Suprapubic skin (tissue), 4 donors: ENCODE data around the gene DIP2C. TPM values are rescaled to one million over a fixed set of nuclear protein-coding genes. Genes with fewer than 3 reads are reported as not detected.

ENCODE experiments used
- DNase-seq, 2 donors: peaks; one replicate each; pipeline ENCODE4 v3.0.0-alpha.2; 2019; ENCODE audit warnings: low spot score in 2 of 2
- H3K27ac ChIP-seq: fragments of 200-600 bp; sonication (generic); one replicate; pipeline ENCODE4 v1.5.1; 2019
- H3K27me3 ChIP-seq: fragments of 200-600 bp; sonication (generic); one replicate; pipeline ENCODE4 v1.5.1; 2019
- H3K36me3 ChIP-seq: fragments of 200-600 bp; sonication (generic); one replicate; pipeline ENCODE4 v1.5.1; 2019
- H3K4me1 ChIP-seq: fragments of 200-600 bp; sonication (generic); one replicate; pipeline ENCODE4 v1.5.1; 2019
- H3K4me3 ChIP-seq: fragments of 200-600 bp; sonication (generic); one replicate; pipeline ENCODE4 v1.5.1; 2019; ENCODE audit warnings: mild to moderate bottlenecking
- H3K9me3 ChIP-seq: fragments of 200-600 bp; sonication (generic); one replicate; pipeline ENCODE4 v1.5.1; 2019
- EP300 ChIP-seq: sonication (generic); formaldehyde crosslinking; IDR thresholded peaks from one replicate; pipeline ENCODE4 v1.6.1; 2017; ENCODE audit warnings: antibody characterized with exemption
- POLR2A ChIP-seq, 2 donors: fragments of 450-650 bp; IDR thresholded peaks; one replicate each; pipeline ENCODE4 v1.6.1; 2017; ENCODE audit warnings: antibody characterized with exemption in 2 of 2, mild to moderate bottlenecking in 2 of 2, moderate library complexity in 2 of 2
- POLR2AphosphoS5 ChIP-seq, 3 donors: sonication (generic); formaldehyde crosslinking; IDR thresholded peaks; one replicate each; pipeline ENCODE4 v1.6.1; 2017; ENCODE audit warnings: antibody characterized with exemption in 3 of 3
- WGBS: methylation state at CpG from one replicate; pipeline ENCODE4 v1.1.5; 2018; 5-methylcytosine and 5-hydroxymethylcytosine counted together
- total RNA-seq, 4 donors: library from RNA; depleted of rRNA; stranded (reverse); fragments of >200 nt; gene quantifications; one replicate each; pipeline ENCODE4 v1.1.0, GENCODE V29; 2016
- TF ChIP-seq, protein P1 (sequence below), 2 donors: fragments of 200-600 bp in 1 of 2; fragments of 450-650 bp in 1 of 2; sonication (generic) in 1 of 2; IDR thresholded peaks; one replicate each; pipeline ENCODE4 v1.5.1; 2016 to 2019; ENCODE audit warnings: antibody characterized with exemption in 2 of 2, mild to moderate bottlenecking in 1 of 2, moderate library complexity in 1 of 2

The DIP2C gene
- total RNA-seq, 4 donors from 2014 or later, result 6.7 to 23.3 (median 14.7) TPM

DNA sequence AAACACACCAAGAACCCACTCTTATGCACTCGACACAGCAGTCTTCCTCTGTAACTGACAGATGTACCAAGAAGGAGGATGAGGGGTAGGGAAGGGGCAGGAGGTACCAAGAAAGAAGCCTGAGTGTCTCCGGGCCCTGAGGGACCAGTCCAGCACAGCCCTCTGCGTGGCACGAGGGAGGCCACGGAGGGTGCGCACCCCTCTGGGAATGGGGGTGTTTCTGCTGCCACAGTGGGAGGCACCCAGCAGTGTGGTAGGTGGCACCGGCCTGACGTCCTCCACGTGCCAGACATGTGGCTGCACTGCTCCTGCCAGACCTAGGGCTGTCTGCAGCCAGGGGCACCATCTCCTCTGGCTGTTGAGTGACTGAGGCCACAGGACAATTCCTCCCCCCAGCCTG is 399.9 kb downstream of the DIP2C start:
- H3K36me3 ChIP-seq, result peaks cover 37% of the 10 kb centered on the region

GRCh38 chr10:288316-289200 is 400.9 kb downstream of the DIP2C start:
- TF ChIP-seq POLR2AphosphoS5 (IDR thresholded peaks at IDR 0.05), result no peak
- TF ChIP-seq, protein P1, sequence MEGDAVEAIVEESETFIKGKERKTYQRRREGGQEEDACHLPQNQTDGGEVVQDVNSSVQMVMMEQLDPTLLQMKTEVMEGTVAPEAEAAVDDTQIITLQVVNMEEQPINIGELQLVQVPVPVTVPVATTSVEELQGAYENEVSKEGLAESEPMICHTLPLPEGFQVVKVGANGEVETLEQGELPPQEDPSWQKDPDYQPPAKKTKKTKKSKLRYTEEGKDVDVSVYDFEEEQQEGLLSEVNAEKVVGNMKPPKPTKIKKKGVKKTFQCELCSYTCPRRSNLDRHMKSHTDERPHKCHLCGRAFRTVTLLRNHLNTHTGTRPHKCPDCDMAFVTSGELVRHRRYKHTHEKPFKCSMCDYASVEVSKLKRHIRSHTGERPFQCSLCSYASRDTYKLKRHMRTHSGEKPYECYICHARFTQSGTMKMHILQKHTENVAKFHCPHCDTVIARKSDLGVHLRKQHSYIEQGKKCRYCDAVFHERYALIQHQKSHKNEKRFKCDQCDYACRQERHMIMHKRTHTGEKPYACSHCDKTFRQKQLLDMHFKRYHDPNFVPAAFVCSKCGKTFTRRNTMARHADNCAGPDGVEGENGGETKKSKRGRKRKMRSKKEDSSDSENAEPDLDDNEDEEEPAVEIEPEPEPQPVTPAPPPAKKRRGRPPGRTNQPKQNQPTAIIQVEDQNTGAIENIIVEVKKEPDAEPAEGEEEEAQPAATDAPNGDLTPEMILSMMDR (IDR thresholded peaks at IDR 0.05), result no peak
- TF ChIP-seq EP300, result no peak
- no peak for TF ChIP-seq POLR2A (IDR thresholded peaks at IDR 0.05)
- H3K36me3 ChIP-seq, result peaks cover 41% of the 10 kb centered on the region

More for the DNA sequence above, 399.9 kb downstream of the DIP2C start:
- Histone ChIP-seq H3K9me3 (no peaks in the 10 kb centered on the region), H3K27ac (no peak overlapping the region), H3K4me3 (no peak overlapping the region), H3K4me1 (no peaks in the 10 kb centered on the region), H3K27me3 (no peaks in the 10 kb centered on the region)
- WGBS, result 94% methylated on average over 8 of the region's 9 CpGs
- no peak for DNase-seq
- no peak for TF ChIP-seq EP300
- TF ChIP-seq, protein P1 (IDR thresholded peaks at IDR 0.05), result no peak
- TF ChIP-seq POLR2AphosphoS5 (IDR thresholded peaks at IDR 0.05), result no peak
- no peak for TF ChIP-seq POLR2A (IDR thresholded peaks at IDR 0.05)

DNA sequence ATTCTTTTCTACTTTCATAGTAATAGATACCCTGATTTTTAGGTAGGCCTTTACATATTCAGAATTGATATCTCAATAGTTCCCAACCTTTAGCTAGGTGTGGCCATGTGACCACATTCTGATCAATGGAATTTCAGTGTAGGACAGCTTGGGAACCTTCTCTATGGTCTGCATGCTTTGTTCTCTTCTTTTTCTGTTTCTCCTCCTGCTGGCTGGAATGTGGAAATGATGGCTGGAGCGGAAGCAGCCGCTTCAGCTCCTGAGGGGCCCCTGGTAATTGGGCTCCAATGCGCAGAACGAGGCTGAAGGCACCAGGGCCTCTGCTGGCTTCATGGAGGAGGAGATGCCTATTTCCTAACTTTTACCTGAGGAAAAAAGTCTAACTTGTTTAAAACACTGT is 401.7 kb downstream of the DIP2C start:
- no peaks in the 10 kb centered on the region for H3K27me3 ChIP-seq
- TF ChIP-seq POLR2AphosphoS5 (IDR thresholded peaks at IDR 0.05), result no peak
- no peak for TF ChIP-seq EP300
- TF ChIP-seq, protein P1 (IDR thresholded peaks at IDR 0.05), result no peak
- TF ChIP-seq POLR2A (IDR thresholded peaks at IDR 0.05), result no peak
- no peak overlapping the region for H3K4me3 ChIP-seq
- peaks cover 48% of the 10 kb centered on the region for H3K36me3 ChIP-seq
- no peaks in the 10 kb centered on the region for H3K4me1 ChIP-seq
- no peaks in the 10 kb centered on the region for H3K9me3 ChIP-seq
- DNase-seq, result no peak
- WGBS, result 95% methylated on average over 4 of the region's 4 CpGs
- no peak overlapping the region for H3K27ac ChIP-seq

More at GRCh38 chr10:288316-289200, 400.9 kb downstream of the DIP2C start:
- 91% methylated on average over 27 of the region's 27 CpGs for WGBS
- H3K27me3 ChIP-seq, result no peaks in the 10 kb centered on the region
- no peaks in the 10 kb centered on the region for H3K9me3 ChIP-seq
- no peaks in the 10 kb centered on the region for H3K4me1 ChIP-seq
- no peak for DNase-seq
- no peak overlapping the region for H3K4me3 ChIP-seq
- H3K27ac ChIP-seq, result no peak overlapping the region

DNA sequence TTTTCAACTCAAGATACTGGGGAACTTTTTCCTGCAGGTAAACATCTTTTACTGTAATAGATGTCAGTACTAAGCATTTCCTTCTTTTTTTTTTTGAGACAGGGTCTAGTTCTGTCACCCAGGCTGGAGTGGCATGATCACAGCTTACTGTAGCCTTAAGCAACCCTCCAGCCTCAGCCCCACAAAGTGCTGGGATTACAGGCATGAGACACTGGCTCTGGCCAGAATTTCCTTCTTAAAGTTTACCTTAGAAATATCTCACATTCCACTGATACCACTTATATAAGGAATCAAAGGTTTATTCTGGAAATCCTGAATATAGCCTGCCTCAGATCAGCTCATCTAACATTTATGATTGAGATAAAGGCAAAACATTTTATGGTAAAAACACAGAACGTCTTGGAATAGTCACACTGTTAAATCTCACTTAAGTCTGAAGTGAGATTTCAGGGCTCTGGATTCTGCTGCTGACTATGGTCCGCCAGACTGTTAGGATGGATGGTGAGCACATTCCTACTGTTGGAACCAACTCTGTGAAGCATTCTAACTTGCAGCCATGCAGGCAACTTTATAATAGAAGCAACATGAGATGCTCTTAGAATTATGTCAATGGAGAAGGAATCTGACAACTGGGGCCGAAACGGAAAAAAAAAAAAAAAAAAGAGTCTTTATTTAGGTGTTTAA is 402.3 kb downstream of the DIP2C start:
- no peak for DNase-seq
- no peaks in the 10 kb centered on the region for H3K4me1 ChIP-seq
- peaks cover 50% of the 10 kb centered on the region for H3K36me3 ChIP-seq
- H3K27ac ChIP-seq, result no peak overlapping the region
- H3K27me3 ChIP-seq, result no peaks in the 10 kb centered on the region
- TF ChIP-seq POLR2A (IDR thresholded peaks at IDR 0.05), result no peak
- TF ChIP-seq, protein P1 (IDR thresholded peaks at IDR 0.05), result no peak
- no peak for TF ChIP-seq POLR2AphosphoS5 (IDR thresholded peaks at IDR 0.05)
- no peak for TF ChIP-seq EP300
- no peak overlapping the region for H3K4me3 ChIP-seq
- H3K9me3 ChIP-seq, result no peaks in the 10 kb centered on the region
- WGBS, result 83% methylated on average over 4 of the region's 4 CpGs

GRCh38 chr10:285216-285615 is 404.3 kb downstream of the DIP2C start:
- Histone ChIP-seq H3K27ac (no peak overlapping the region), H3K9me3 (no peaks in the 10 kb centered on the region), H3K27me3 (no peaks in the 10 kb centered on the region), H3K36me3 (peaks cover 55% of the 10 kb centered on the region), H3K4me3 (no peak overlapping the region), H3K4me1 (no peaks in the 10 kb centered on the region)
- DNase-seq, result no peak
- 77% methylated on average over 15 of the region's 15 CpGs for WGBS
- TF ChIP-seq POLR2A (IDR thresholded peaks at IDR 0.05) (no peak), POLR2AphosphoS5 (IDR thresholded peaks at IDR 0.05) (no peak), EP300 (no peak)
- TF ChIP-seq, protein P1 (IDR thresholded peaks at IDR 0.05), result no peak
